GM12878 (cell line): ENCODE measurements around the gene AGRN. TPM values are rescaled to one million over a fixed set of nuclear protein-coding genes. Genes with fewer than 3 reads are reported as not detected.
A peak's percentile ranks its signal among the peaks of the same experiment; 100 is the strongest.

Source experiments
- BCL11A ChIP-seq: IDR thresholded peaks from 2 replicates; pipeline ENCODE4 v1.6.1; 2011; ENCODE audit warnings: low read depth, low read length
- CHD1 ChIP-seq: IDR thresholded peaks from 2 replicates; pipeline ENCODE4 v1.6.1; 2012; ENCODE audit warnings: low read depth, low read length, improper control_type of control experiment
- CREB1 ChIP-seq: IDR thresholded peaks from 2 replicates; pipeline ENCODE4 v1.6.1; 2012; ENCODE audit warnings: low read depth, mild to moderate bottlenecking, inconsistent platforms
- EP300 ChIP-seq, 2 experiments: fragments of 150-350 bp in 1 of 2; IDR thresholded peaks; 2 replicates each; pipeline ENCODE4 v1.6.1; 2011 to 2012; ENCODE audit warnings: low read depth in 2 of 2, low read length in 2 of 2, borderline replicate concordance in 1 of 2, improper control_type of control experiment in 1 of 2, inconsistent platforms in 1 of 2; ENCODE audit not compliant: control insufficient read depth in 1 of 2
- FOS ChIP-seq: IDR thresholded peaks from 3 replicates; pipeline ENCODE4 v1.6.1; 2011; ENCODE audit warnings: borderline replicate concordance; ENCODE audit not compliant: insufficient read length; ENCODE audit errors: extremely low read depth
- FOXM1 ChIP-seq: IDR thresholded peaks from 2 replicates; pipeline ENCODE4 v1.6.1; 2012; ENCODE audit warnings: low read depth, mild to moderate bottlenecking, inconsistent platforms, low read length, moderate library complexity
- HDGF ChIP-seq: fragments of 450-650 bp; IDR thresholded peaks from 2 replicates; pipeline ENCODE4 v1.6.1; 2016; ENCODE audit warnings: antibody characterized with exemption
- IRF4 ChIP-seq: IDR thresholded peaks from 2 replicates; pipeline ENCODE4 v1.6.1; 2011; ENCODE audit warnings: low read depth, low read length
- JUNB ChIP-seq: IDR thresholded peaks from 2 replicates; pipeline ENCODE4 v1.6.1; 2016; ENCODE audit warnings: antibody characterized with exemption, mild to moderate bottlenecking
- MEF2B ChIP-seq: fragments of 450-650 bp; IDR thresholded peaks from 2 replicates; pipeline ENCODE4 v1.6.1; 2018; ENCODE audit warnings: mild to moderate bottlenecking, moderate library complexity; ENCODE audit not compliant: partially characterized antibody, poor library complexity, severe bottlenecking
- MYB ChIP-seq: fragments of 150-350 bp; IDR thresholded peaks from 2 replicates; pipeline ENCODE4 v1.6.1; 2014; ENCODE audit warnings: mild to moderate bottlenecking, low read depth, low read length, borderline replicate concordance
- MYC ChIP-seq: IDR thresholded peaks from 2 replicates; pipeline ENCODE4 v1.6.1; 2011; ENCODE audit warnings: mild to moderate bottlenecking, low read length, moderate library complexity, inconsistent platforms; ENCODE audit not compliant: insufficient read depth, insufficient replicate concordance, insufficient read length, severe bottlenecking
- NFXL1 ChIP-seq: fragments of 450-650 bp; IDR thresholded peaks from 2 replicates; pipeline ENCODE4 v1.6.1; 2017; ENCODE audit warnings: antibody characterized with exemption, mild to moderate bottlenecking, borderline replicate concordance
- NFYB ChIP-seq: IDR thresholded peaks from 2 replicates; pipeline ENCODE4 v1.6.1; 2011; ENCODE audit warnings: low read depth, mild to moderate bottlenecking, low read length, improper control_type of control experiment, moderate library complexity; ENCODE audit not compliant: insufficient read depth
- NR2C1 ChIP-seq: fragments of 450-650 bp; IDR thresholded peaks from 2 replicates; pipeline ENCODE4 v1.6.1; 2017; ENCODE audit warnings: antibody characterized with exemption, mild to moderate bottlenecking, moderate library complexity
- NRF1 ChIP-seq: conservative IDR thresholded peaks from 2 replicates; pipeline ENCODE4 v1.6.1; 2011; ENCODE audit warnings: mild to moderate bottlenecking, low read depth, low read length, improper control_type of control experiment
- RFX5 ChIP-seq: IDR thresholded peaks from 2 replicates; pipeline ENCODE4 v1.6.1; 2011; ENCODE audit warnings: low read depth, low read length, improper control_type of control experiment
- SMAD5 ChIP-seq: IDR thresholded peaks from 2 replicates; pipeline ENCODE4 v1.6.1; 2016; ENCODE audit warnings: antibody characterized with exemption, low read depth
- SREBF2 ChIP-seq: IDR thresholded peaks from 2 replicates; pipeline ENCODE4 v1.6.1; 2012; ENCODE audit warnings: mild to moderate bottlenecking, low read length
- SRF ChIP-seq, 2 experiments: IDR thresholded peaks; 2 replicates each; pipeline ENCODE4 v1.6.1; 2011; ENCODE audit warnings: low read depth in 2 of 2, low read length in 2 of 2, mild to moderate bottlenecking in 1 of 2, moderate library complexity in 1 of 2
- USF1 ChIP-seq: IDR thresholded peaks from 2 replicates; pipeline ENCODE4 v1.6.1; 2011; ENCODE audit warnings: borderline replicate concordance, low read depth, mild to moderate bottlenecking, moderate library complexity, mixed read lengths, low read length; ENCODE audit not compliant: insufficient read depth; ENCODE audit errors: extremely low read length
- YBX1 ChIP-seq: fragments of 450-650 bp; IDR thresholded peaks from 2 replicates; pipeline ENCODE4 v1.6.1; 2016; ENCODE audit warnings: antibody characterized with exemption
- ZNF384 ChIP-seq: IDR thresholded peaks from 2 replicates; pipeline ENCODE4 v1.6.1; 2012; ENCODE audit warnings: low read depth, mild to moderate bottlenecking, low read length, improper control_type of control experiment, borderline replicate concordance
- polyA plus RNA-seq, 11 experiments: library from polyadenylated mRNA; depleted of rRNA in 4 of 11; unstranded in 6 of 11; stranded (reverse) in 5 of 11; fragments of >200 nt; fragmentation: Nextera tagmentation in 4 of 11; fragmentation: Illumina TruSeq in 1 of 11; extraction: Ambion mirVana in 4 of 11; extraction: Trizol in 1 of 11; gene quantifications; 1 replicate in 1 of 11; 2 replicates in 10 of 11; pipeline versions ENCODE4 v1.2.1 to v1.2.3, GENCODE V29; 2011 to 2016; ENCODE audit warnings: inconsistent platforms in 2 of 11, missing spikeins in 2 of 11, low read depth in 1 of 11
- total RNA-seq, 4 experiments: library from RNA; depleted of rRNA in 3 of 4; stranded (reverse); fragments of >200 nt in 3 of 4; fragmentation: Illumina TruSeq in 1 of 4; extraction: Trizol in 1 of 4; gene quantifications; 2 replicates each; pipeline versions ENCODE4 v1.2.1 to v1.2.3, GENCODE V29; 2013 to 2021
- TF ChIP-seq, protein P1 (sequence below): IDR thresholded peaks from 2 replicates; pipeline ENCODE4 v1.6.1; 2012; ENCODE audit warnings: low read length, inconsistent platforms
- TF ChIP-seq, protein P2 (sequence below): IDR thresholded peaks from 2 replicates; pipeline ENCODE4 v1.6.1; 2012; ENCODE audit warnings: mild to moderate bottlenecking, low read depth, low read length

AGRN gene
- total and polyA plus RNA-seq, 10 of the 15 experiments (the other 5 are each of a cell fraction or from before 2014, with no cell fraction given) = 0.02 to 41.8 (median 4.1) TPM

GRCh38 chr1:1063945-1064831 is 44.3 kb downstream of the AGRN start (continued):
- TF ChIP-seq YBX1 = no peak
- no peak for TF ChIP-seq RFX5
- TF ChIP-seq NR2C1 = no peak
- TF ChIP-seq IRF4 = peak; percentile 78; the same call in 1 of the 2 replicates
- no peak for TF ChIP-seq SMAD5
- TF ChIP-seq CREB1 = peak; percentile 94
- peak; percentile 91 for TF ChIP-seq JUNB
- no peak for TF ChIP-seq MYC
- TF ChIP-seq, protein P1, sequence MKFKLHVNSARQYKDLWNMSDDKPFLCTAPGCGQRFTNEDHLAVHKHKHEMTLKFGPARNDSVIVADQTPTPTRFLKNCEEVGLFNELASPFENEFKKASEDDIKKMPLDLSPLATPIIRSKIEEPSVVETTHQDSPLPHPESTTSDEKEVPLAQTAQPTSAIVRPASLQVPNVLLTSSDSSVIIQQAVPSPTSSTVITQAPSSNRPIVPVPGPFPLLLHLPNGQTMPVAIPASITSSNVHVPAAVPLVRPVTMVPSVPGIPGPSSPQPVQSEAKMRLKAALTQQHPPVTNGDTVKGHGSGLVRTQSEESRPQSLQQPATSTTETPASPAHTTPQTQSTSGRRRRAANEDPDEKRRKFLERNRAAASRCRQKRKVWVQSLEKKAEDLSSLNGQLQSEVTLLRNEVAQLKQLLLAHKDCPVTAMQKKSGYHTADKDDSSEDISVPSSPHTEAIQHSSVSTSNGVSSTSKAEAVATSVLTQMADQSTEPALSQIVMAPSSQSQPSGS = no peak
- TF ChIP-seq NFXL1 = no peak
- peak; percentile 69 for TF ChIP-seq MEF2B
- no peak for TF ChIP-seq ZNF384
- no peak for TF ChIP-seq NFYB
- TF ChIP-seq MYB = no peak
- TF ChIP-seq, protein P2, sequence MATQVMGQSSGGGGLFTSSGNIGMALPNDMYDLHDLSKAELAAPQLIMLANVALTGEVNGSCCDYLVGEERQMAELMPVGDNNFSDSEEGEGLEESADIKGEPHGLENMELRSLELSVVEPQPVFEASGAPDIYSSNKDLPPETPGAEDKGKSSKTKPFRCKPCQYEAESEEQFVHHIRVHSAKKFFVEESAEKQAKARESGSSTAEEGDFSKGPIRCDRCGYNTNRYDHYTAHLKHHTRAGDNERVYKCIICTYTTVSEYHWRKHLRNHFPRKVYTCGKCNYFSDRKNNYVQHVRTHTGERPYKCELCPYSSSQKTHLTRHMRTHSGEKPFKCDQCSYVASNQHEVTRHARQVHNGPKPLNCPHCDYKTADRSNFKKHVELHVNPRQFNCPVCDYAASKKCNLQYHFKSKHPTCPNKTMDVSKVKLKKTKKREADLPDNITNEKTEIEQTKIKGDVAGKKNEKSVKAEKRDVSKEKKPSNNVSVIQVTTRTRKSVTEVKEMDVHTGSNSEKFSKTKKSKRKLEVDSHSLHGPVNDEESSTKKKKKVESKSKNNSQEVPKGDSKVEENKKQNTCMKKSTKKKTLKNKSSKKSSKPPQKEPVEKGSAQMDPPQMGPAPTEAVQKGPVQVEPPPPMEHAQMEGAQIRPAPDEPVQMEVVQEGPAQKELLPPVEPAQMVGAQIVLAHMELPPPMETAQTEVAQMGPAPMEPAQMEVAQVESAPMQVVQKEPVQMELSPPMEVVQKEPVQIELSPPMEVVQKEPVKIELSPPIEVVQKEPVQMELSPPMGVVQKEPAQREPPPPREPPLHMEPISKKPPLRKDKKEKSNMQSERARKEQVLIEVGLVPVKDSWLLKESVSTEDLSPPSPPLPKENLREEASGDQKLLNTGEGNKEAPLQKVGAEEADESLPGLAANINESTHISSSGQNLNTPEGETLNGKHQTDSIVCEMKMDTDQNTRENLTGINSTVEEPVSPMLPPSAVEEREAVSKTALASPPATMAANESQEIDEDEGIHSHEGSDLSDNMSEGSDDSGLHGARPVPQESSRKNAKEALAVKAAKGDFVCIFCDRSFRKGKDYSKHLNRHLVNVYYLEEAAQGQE = no peak
- peak; percentile 95 to 97 for TF ChIP-seq EP300 (IDR thresholded peaks at IDR 0.05; ENCODE audit: borderline replicate concordance in 1 of 2, control insufficient read depth in 1 of 2, low read depth in 2 of 2, low read length in 2 of 2)
- TF ChIP-seq SREBF2 = no peak; the same call in 1 of the 2 replicates
- TF ChIP-seq FOS = no peak
- TF ChIP-seq NRF1 = no peak
- TF ChIP-seq CHD1 = no peak
- TF ChIP-seq HDGF = 0 out of 2 replicates have a peak, but pooled peaks have one; percentile 13
- peak; percentile 90 for TF ChIP-seq BCL11A
- no peak for TF ChIP-seq USF1
- TF ChIP-seq FOXM1 = peak; percentile 96; the same call in 1 of the 2 replicates
- TF ChIP-seq SRF (IDR thresholded peaks at IDR 0.05; ENCODE audit: low read depth in 2 of 2, low read length in 2 of 2) = peak in 1 of 2 experiments; percentile 17; a peak in 1 of 4 replicates
